GM18861 (cell line): ENCODE data around the gene APBB2.
"Not testable (repeated sequence)": the region's sequence is repeated elsewhere in the genome, so short reads cannot be mapped to it uniquely, and the experiment has no call there.

ENCODE experiments used
- ATAC-seq: cut with Tn5 transposase; IDR thresholded peaks from one replicate; pipeline ENCODE4 v1.9.1; 2021; ENCODE audit not compliant: unreplicated experiment

The APBB2 gene

DNA sequence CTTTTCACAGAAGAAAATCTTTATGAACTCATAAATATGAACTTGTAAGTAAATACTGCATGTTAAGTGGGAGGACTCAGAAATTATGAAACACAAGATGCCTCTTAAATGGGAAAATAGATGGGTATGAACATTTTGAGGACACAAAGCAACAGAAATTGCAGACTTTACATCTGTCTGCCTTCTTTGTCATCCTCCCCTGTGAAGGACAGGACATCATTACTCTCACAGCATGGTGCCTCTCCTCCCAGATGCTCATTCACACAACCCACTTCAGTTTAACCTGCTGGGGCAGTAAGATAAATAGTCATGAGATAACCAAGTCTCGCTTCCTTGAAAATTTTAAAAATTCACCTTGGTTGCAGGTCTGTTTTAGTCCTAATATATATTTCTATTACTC, 144.5 kb downstream of the APBB2 start:
- no peak for ATAC-seq

GRCh38 chr4:41069257-41069656, 145.1 kb downstream of the APBB2 start:
- no peak for ATAC-seq

- no peak for ATAC-seq
Observed at GRCh38 chr4:41067369-41067768, 147.0 kb downstream of the APBB2 start.

GRCh38 chr4:41066049-41066448, 148.3 kb downstream of the APBB2 start:
- ATAC-seq = no peak

GRCh38 chr4:41065434-41066006, 148.8 kb downstream of the APBB2 start:
- no peak for ATAC-seq

GRCh38 chr4:41064953-41065352, 149.4 kb downstream of the APBB2 start:
- ATAC-seq = no peak

- ATAC-seq = no peak
Observed at GRCh38 chr4:41061482-41062185, 152.7 kb downstream of the APBB2 start.

- ATAC-seq = no peak
Observed at GRCh38 chr4:41060352-41061334, 153.7 kb downstream of the APBB2 start.

GRCh38 chr4:41059411-41059810, 154.9 kb downstream of the APBB2 start:
- not testable (repeated sequence) for ATAC-seq

GRCh38 chr4:41058426-41058825, 155.9 kb downstream of the APBB2 start:
- ATAC-seq = no peak

- ATAC-seq = no peak
Observed at GRCh38 chr4:41057467-41057866, 156.9 kb downstream of the APBB2 start.

DNA sequence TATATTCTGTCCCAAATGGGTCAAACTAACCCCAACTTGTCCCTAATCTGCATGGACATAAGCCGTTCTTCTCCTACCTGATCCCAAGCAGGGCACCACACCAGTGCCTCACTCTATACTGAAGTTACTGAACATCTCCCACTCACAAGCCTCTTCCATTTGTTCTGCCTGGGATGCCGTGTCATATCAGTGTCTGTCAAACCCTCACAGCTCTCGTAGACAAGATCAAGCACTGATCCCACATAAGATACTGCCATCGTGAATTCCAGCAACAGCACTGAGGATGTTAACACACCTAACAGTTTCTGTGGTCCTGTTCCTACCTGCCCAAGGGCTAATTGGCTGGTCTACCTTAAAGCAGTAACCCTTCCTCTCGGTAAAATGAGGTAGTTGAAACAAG, 162.1 kb downstream of the APBB2 start:
- no peak for ATAC-seq

- no peak for ATAC-seq
Observed at GRCh38 chr4:41050880-41051775, 163.2 kb downstream of the APBB2 start.

GRCh38 chr4:41050116-41050515, 164.2 kb downstream of the APBB2 start:
- no peak for ATAC-seq

GRCh38 chr4:41049176-41049575, 165.2 kb downstream of the APBB2 start:
- not testable (repeated sequence) for ATAC-seq

DNA sequence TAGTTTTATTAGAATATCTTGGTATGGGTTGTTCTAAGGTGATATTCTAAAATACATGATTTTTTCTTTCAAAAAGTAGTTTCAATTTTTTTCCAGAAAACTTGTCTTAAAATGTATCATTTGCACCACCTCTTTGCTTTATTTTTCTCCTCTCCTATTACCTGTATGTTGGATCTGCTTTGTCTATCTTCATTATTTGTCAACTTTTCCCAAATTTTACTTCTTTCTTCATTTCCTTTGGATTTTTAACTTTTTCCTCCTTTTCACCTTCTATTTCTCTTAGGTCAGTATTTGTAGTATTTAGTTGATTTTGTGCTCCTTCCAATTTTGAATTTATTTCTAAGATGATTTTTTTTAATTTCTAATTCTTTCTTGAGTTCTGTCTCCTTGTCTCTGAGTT, 169.6 kb downstream of the APBB2 start:
- ATAC-seq = no peak

- ATAC-seq = no peak
Observed at GRCh38 chr4:41044165-41044564, 170.2 kb downstream of the APBB2 start.

DNA sequence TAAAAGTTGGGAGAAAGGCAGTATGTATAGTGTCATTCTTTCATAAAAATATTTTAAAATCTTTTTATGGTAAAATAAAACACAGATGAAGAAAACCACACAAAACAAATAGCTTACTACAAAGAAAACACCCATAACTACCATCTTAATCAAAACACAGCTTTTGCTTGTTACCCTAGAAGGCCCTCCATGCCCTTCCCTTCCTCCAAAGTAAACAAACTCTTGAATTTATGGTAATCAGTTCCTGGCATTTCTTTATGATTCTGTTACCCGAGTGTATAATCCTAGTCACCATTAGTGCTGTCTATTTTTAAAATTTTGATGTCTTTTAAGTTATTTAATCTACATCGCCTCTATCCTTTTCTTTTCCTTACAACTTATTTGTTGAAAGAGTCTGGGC, 170.9 kb downstream of the APBB2 start:
- ATAC-seq = no peak

GRCh38 chr4:41041551-41041950, 172.8 kb downstream of the APBB2 start:
- no peak for ATAC-seq

DNA sequence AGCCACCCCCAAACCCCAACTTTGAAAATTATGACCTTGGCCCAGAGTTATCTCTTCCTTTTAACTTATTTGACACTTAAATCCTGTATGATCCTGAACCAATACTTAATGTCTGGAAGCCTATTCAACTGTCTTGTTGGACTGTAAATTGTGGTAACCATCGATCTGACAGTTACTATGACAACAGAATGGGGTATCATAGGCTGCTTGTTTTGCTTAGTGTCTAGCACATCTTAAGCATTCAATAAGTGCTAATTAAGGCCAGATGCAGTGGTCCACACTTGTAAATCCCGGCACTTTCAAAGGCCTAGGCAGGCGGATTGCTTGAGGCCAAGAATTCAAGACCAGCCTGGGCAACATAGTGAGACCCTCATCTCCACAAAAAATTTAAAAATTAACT, 175.0 kb downstream of the APBB2 start:
- no peak for ATAC-seq

DNA sequence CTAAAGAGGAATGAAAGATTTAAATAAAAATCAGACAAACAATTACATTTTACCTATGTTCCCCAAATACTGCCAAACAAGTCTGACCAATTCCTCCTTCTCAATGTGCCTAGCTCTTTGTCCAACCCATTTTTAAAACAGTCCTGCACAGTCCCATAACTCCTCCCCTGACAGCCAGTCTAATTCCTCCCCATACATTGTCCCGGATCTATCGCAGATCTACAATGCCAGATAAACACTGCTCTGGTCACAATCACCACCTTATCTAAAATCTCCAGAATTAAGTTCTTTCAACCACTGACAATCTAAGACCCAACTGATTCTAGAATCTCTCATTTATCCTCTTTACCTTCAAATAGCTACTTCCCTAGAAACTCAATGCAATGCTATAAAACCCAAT, 176.0 kb downstream of the APBB2 start:
- ATAC-seq = no peak
